B cell (primary cell): ENCODE data around the gene ADAMTS17.

Source experiments
- CTCF ChIP-seq: fragments of 200-600 bp; IDR thresholded peaks from one replicate; pipeline ENCODE4 v1.8.0; 2022; ENCODE audit warnings: antibody characterized with exemption, mild to moderate bottlenecking
- EZH2 ChIP-seq: IDR thresholded peaks from 2 replicates; pipeline ENCODE4 v1.6.1; 2012; ENCODE audit warnings: borderline replicate concordance, low read depth, mild to moderate bottlenecking, moderate library complexity, low read length; ENCODE audit not compliant: insufficient read depth, poor library complexity, severe bottlenecking

- TF ChIP-seq CTCF: no peak
- TF ChIP-seq EZH2: no peak
Observed at GRCh38 chr15:100373942-100374341, 32.2 kb upstream of the ADAMTS17 start.
